ENCODE results near the gene GAL3ST3. TPM values are rescaled to one million over a fixed set of nuclear protein-coding genes. Genes with fewer than 3 reads are reported as not detected.
"Not testable (repeated sequence)": the region's sequence is repeated elsewhere in the genome, so short reads cannot be mapped to it uniquely, and the experiment has no call there.

The GAL3ST3 gene
- total and polyA plus RNA-seq, 4 experiments from 2014 or later = not detected

DNA sequence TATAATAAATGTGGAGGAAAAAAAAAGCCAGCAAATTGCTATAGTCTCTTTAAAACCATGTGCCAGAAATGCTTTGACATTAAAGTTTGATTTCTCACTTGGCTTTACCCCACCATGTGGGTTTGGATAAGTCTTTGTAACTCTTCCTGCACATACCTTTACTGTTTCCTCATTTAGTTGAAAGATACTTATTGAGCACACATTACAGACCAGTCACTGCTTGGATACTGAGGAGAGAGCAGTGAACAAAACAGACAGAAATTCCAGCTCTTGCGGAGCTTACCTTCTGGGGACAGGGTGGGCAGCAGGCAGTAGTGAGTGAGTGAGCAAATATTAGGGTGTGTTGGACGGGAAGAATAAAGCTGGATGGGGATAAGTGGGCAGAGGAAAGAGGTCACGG lies 34.8 kb upstream of the GAL3ST3 start:
- Histone ChIP-seq H3K27ac (ENCODE audit: low read depth, low read length) (peak overlapping the region; percentile 36), H3K27me3 (ENCODE audit: insufficient read depth, low read length) (no peaks in the 10 kb centered on the region), H3K4me1 (ENCODE audit: insufficient read depth, low read length) (peaks cover 93% of the 10 kb centered on the region), H3K4me3 (ENCODE audit: low read length in 2 of 2) (no peak overlapping the region), H3K36me3 (ENCODE audit: insufficient read depth, low read length) (no peaks in the 10 kb centered on the region), H3K9me3 (ENCODE audit: control insufficient read depth in 1 of 2, low read length in 2 of 2) (no peaks in the 10 kb centered on the region)
- Mint-ChIP-seq H3K27me3 (no peaks in the 10 kb centered on the region), H3K36me3 (peaks cover 7 to 21% of the 10 kb centered on the region in 2 donors), H3K9me3 (no peaks in the 10 kb centered on the region), H3K4me1 (peaks cover 68 to 93% (median 83%) of the 10 kb centered on the region in 4 donors), H3K27ac (peak overlapping the region; percentile 89 to 99 (median 92)), H3K4me3 (peak overlapping the region in 7 of 8 donors; percentile 40 to 98 (median 69))
- ChIA-PET CTCF (ENCODE audit: partially characterized antibody) (interaction anchor here (1.8 to 9.7 kb wide), 4 partner anchors 13 to 50 kb away, joined by 6 to 146 read pairs (median 6); partner anchors contain the start of gene PACS1), POLR2A (ENCODE audit: partially characterized antibody) (interaction anchor here (1.8 to 12.2 kb wide), 5 partner anchors 14 to 42 kb away, joined by 5 to 214 read pairs (median 60); partner anchors contain the start of genes PACS1 and SF3B2)
- DNase-seq = no peak
- intact Hi-C loops (cut with micrococcal nuclease) = loop anchor here (5.0 kb wide), 1 partner anchor 34 kb away; no protein-coding TSS in a partner anchor

DNA sequence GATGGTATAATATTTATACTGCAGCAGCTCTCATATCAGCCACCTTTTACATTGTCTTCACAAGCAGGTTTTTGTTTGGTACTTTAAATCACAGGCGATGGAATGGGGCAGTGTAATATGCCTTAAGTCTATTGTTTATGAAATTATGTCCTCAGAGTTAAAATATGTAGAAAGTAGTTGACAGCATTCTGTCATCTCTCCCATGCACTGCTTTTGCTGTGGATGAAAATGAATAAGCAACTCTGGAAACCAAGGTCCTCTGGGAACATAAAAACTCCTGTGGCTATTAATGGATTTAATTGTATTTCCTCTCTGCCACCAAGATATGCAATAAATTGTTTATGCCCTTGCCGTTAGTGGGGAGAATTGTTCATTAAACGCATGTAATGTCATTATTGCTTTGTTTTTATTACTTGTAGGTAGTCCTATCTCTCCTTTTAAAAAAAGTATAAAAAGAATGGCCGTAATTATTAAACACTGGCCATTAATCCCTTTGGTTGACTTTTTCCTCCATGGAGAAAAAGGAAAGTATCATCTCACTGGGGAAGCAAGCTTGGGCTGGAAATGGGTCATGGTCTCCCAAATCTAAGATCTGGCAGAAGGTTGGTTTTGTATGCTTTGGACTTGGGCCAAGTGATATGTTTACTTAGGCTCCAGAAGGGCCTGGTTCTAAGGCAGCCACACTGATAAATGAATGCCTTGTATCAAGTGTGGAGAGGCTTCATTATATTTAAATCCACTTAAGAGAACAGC lies 34.2 kb upstream of the GAL3ST3 start:
- Histone ChIP-seq H3K4me3 (ENCODE audit: low read length in 2 of 2) (no peak overlapping the region), H3K27me3 (ENCODE audit: insufficient read depth, low read length) (no peaks in the 10 kb centered on the region), H3K27ac (ENCODE audit: low read depth, low read length) (peak overlapping the region; percentile 36), H3K9me3 (ENCODE audit: control insufficient read depth in 1 of 2, low read length in 2 of 2) (no peaks in the 10 kb centered on the region), H3K36me3 (ENCODE audit: insufficient read depth, low read length) (no peaks in the 10 kb centered on the region), H3K4me1 (ENCODE audit: insufficient read depth, low read length) (peaks cover 93% of the 10 kb centered on the region)
- ChIA-PET POLR2A (ENCODE audit: partially characterized antibody) (interaction anchor here (4.8 to 12.2 kb wide), 4 partner anchors 13 to 43 kb away, joined by 28 to 214 read pairs (median 122); partner anchors contain the start of gene PACS1), CTCF (ENCODE audit: partially characterized antibody) (interaction anchor here (1.8 to 9.7 kb wide), 4 partner anchors 13 to 50 kb away, joined by 6 to 146 read pairs (median 6); partner anchors contain the start of gene PACS1)
- peak overlapping the region; percentile 89 to 99 (median 92) for H3K27ac Mint-ChIP-seq
- no peaks in the 10 kb centered on the region for H3K9me3 Mint-ChIP-seq
- H3K36me3 Mint-ChIP-seq = peaks cover 12 to 27% of the 10 kb centered on the region in 2 donors
- intact Hi-C loops (cut with micrococcal nuclease) = loop anchor here (5.0 kb wide), 1 partner anchor 34 kb away; no protein-coding TSS in a partner anchor
- DNase-seq = no peak
- H3K4me3 Mint-ChIP-seq = peak overlapping the region in 7 of 8 donors; percentile 7 to 98 (median 69)
- peaks cover 69 to 93% (median 83%) of the 10 kb centered on the region in 4 donors for H3K4me1 Mint-ChIP-seq
- H3K27me3 Mint-ChIP-seq = no peaks in the 10 kb centered on the region

DNA sequence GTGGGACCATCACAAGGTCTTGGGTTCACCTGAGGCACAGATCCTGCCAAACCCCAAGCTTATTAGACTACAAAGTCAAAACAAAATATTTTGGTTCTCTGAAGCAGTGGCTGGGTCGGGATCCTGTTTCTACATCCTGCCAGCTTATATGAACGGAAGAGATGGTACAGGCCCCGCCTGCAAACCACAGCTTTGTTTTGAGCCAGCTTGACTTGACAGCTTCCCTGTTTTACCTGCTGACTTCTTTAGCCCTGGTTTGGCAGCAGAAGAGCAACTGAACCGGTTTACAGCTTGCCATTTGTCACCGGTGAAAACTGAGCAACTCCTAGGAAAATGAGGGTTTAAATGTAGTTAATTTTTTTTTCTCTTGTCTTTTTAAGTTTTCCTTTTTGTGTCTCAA lies 32.5 kb upstream of the GAL3ST3 start:
- peak overlapping the region; percentile 93 to 100 (median 99) for H3K27ac Mint-ChIP-seq
- peaks cover 65 to 92% (median 81%) of the 10 kb centered on the region in 4 donors for H3K4me1 Mint-ChIP-seq
- H3K4me1 ChIP-seq (ENCODE audit: insufficient read depth, low read length) = peaks cover 94% of the 10 kb centered on the region
- peak; percentile 79 to 93 (median 83) for DNase-seq
- no peaks in the 10 kb centered on the region for H3K9me3 ChIP-seq (ENCODE audit: control insufficient read depth in 1 of 2, low read length in 2 of 2)
- no peaks in the 10 kb centered on the region for H3K9me3 Mint-ChIP-seq
- peaks cover 3% of the 10 kb centered on the region for H3K36me3 ChIP-seq (ENCODE audit: insufficient read depth, low read length)
- POLR2A ChIA-PET (ENCODE audit: partially characterized antibody) = interaction anchor here (0.6 to 12.2 kb wide), 18 partner anchors 12 to 467 kb away, joined by 3 to 214 read pairs (median 4); partner anchors contain the start of genes CCDC85B, PACS1, PCNX3 and SF3B2
- H3K36me3 Mint-ChIP-seq = peaks cover 25 to 38% of the 10 kb centered on the region in 2 donors
- CTCF ChIA-PET (ENCODE audit: partially characterized antibody) = interaction anchor here (0.9 to 9.7 kb wide), 13 partner anchors 14 to 59 kb away, joined by 3 to 146 read pairs (median 8); partner anchors contain the start of genes PACS1 and SF3B2
- H3K4me3 ChIP-seq (ENCODE audit: low read length in 2 of 2) = peak overlapping the region in 1 of 2 donors; percentile 35
- intact Hi-C loops (cut with micrococcal nuclease) = loop anchor here (1.0 to 5.0 kb wide), 4 partner anchors 10 to 45 kb away; no protein-coding TSS in a partner anchor
- H3K27me3 ChIP-seq (ENCODE audit: insufficient read depth, low read length) = no peaks in the 10 kb centered on the region
- peak overlapping the region; percentile 88 to 98 (median 90) for H3K4me3 Mint-ChIP-seq
- no peaks in the 10 kb centered on the region for H3K27me3 Mint-ChIP-seq
- peak overlapping the region; percentile 66 for H3K27ac ChIP-seq (ENCODE audit: low read depth, low read length)

DNA sequence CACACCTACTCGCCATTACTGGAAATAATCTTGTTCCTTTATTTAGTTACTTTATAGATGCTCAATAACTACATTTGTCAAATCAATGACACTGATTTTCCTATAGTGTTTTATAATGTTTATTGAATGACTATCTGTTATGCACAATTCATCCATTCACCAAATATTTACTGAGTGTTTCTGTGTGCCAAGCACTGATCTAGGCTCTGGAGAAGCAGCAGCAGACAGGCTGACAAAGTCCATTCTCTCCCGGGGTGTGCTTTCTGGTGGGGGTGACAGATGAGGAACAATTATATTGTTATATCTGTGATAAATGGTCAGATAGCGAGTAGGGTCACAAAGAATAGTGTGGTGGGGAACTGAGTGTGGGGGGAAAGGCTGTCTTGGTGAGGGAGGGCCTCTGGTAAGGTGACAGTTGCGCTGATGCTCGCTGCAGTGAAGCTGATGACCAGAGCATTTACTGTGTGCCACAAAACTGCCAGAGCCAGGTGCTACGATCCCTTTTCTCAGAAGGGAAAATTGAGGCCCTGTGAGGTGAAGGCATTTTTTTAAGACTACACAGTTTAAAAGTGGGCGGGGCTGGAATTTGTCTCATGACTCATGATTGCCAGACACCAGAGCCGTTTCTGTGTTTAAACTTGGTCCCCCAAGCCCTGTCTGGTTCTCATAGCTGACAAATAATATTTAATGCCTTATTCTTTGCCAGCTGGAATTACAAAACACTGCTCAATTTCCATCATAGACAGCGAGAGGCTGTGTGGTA lies 31.3 kb upstream of the GAL3ST3 start:
- peak; percentile 39 to 91 (median 48) for DNase-seq
- peak overlapping the region; percentile 27 to 31 for H3K4me3 ChIP-seq (ENCODE audit: low read length in 2 of 2)

DNA sequence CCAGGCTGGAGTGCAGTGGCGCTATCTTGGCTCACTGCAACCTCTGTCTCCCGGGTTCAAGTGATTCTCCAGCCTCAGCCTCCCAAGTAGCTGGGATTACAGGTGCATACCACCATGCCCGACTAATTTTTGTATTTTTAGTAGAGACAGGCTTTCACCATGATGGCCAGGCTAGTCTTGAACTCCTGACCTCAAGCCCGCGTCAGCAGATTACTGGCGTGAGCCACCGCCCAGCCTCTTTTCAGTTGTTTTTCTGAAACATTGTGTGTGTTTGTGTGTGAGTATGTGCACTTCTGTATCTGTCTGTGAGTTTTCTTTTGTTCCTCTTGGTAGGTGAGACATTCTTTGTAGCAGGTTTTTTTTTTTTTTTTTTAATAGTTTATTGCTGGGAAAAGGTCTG lies 30.0 kb upstream of the GAL3ST3 start:
- H3K4me3 ChIP-seq (ENCODE audit: low read length in 2 of 2); intact Hi-C loops (cut with micrococcal nuclease); H3K27me3 Mint-ChIP-seq; DNase-seq; H3K9me3 Mint-ChIP-seq; H3K9me3 ChIP-seq (ENCODE audit: control insufficient read depth in 1 of 2, low read length in 2 of 2); H3K27me3 ChIP-seq (ENCODE audit: insufficient read depth, low read length); H3K27ac ChIP-seq (ENCODE audit: low read depth, low read length): not testable (repeated sequence)
- Mint-ChIP-seq H3K4me3 (peak overlapping the region in 6 of 8 donors; percentile 30 to 98 (median 82)), H3K4me1 (peaks cover 62 to 90% (median 77%) of the 10 kb centered on the region in 4 donors), H3K27ac (peak overlapping the region; percentile 90 to 100 (median 99)), H3K36me3 (peaks cover 36 to 55% of the 10 kb centered on the region in 2 donors)
- ChIA-PET CTCF (ENCODE audit: partially characterized antibody) (interaction anchor here (0.7 to 9.7 kb wide), 8 partner anchors 12 to 219 kb away, joined by 3 to 146 read pairs (median 4); partner anchors contain the start of genes MUS81 and PACS1), POLR2A (ENCODE audit: partially characterized antibody) (interaction anchor here (0.6 to 12.2 kb wide), 8 partner anchors 9 to 285 kb away, joined by 3 to 214 read pairs (median 10); partner anchors contain the start of genes PACS1 and SF3B2)
- Histone ChIP-seq H3K36me3 (ENCODE audit: insufficient read depth, low read length) (peaks cover 16% of the 10 kb centered on the region), H3K4me1 (ENCODE audit: insufficient read depth, low read length) (peaks cover 86% of the 10 kb centered on the region)

More for the DNA sequence above, 31.3 kb upstream of the GAL3ST3 start:
- intact Hi-C loops (cut with micrococcal nuclease) = loop anchor here (2.0 to 5.0 kb wide), 2 partner anchors 37 to 47 kb away; no protein-coding TSS in a partner anchor
- Mint-ChIP-seq H3K4me3 (peak overlapping the region; percentile 88 to 98 (median 90)), H3K4me1 (peaks cover 67 to 93% (median 82%) of the 10 kb centered on the region in 4 donors), H3K36me3 (peaks cover 29 to 46% of the 10 kb centered on the region in 2 donors), H3K27ac (peak overlapping the region; percentile 93 to 100 (median 99)), H3K9me3 (no peaks in the 10 kb centered on the region), H3K27me3 (no peaks in the 10 kb centered on the region)
- Histone ChIP-seq H3K36me3 (ENCODE audit: insufficient read depth, low read length) (peaks cover 8% of the 10 kb centered on the region), H3K27me3 (ENCODE audit: insufficient read depth, low read length) (no peaks in the 10 kb centered on the region), H3K9me3 (ENCODE audit: control insufficient read depth in 1 of 2, low read length in 2 of 2) (no peaks in the 10 kb centered on the region), H3K27ac (ENCODE audit: low read depth, low read length) (peak overlapping the region; percentile 66), H3K4me1 (ENCODE audit: insufficient read depth, low read length) (peaks cover 92% of the 10 kb centered on the region)
- ChIA-PET POLR2A (ENCODE audit: partially characterized antibody) (interaction anchor here (1.3 to 12.2 kb wide), 11 partner anchors 10 to 465 kb away, joined by 4 to 214 read pairs (median 12); partner anchors contain the start of genes CCDC85B, PACS1, PCNX3 and SF3B2), CTCF (ENCODE audit: partially characterized antibody) (interaction anchor here (1.0 to 9.7 kb wide), 14 partner anchors 9 to 220 kb away, joined by 3 to 146 read pairs (median 8); partner anchors contain the start of genes MUS81, PACS1 and SF3B2)

DNA sequence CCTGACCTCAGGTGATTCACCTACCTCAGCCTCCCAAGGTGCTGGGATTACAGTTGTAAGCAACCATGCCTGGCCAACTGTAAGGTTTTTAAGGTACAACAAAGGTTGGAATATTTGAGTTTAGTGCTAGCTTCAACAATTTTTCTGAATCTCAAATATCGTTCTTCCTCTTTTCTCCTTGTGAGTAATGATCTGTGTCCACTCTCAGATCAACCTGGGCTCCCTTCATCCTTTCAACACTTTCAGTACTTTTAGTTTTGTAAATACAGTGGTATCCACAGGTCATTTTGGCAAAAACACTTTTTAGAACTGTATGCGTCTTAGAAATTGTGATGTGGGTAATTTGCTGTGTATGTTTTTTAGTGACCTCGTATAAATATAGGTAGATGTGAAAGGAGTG lies 29.0 kb upstream of the GAL3ST3 start:
- peaks cover 38 to 62% of the 10 kb centered on the region in 2 donors for H3K36me3 Mint-ChIP-seq
- intact Hi-C loops (cut with micrococcal nuclease) = no loop called here
- no peaks in the 10 kb centered on the region for H3K27me3 Mint-ChIP-seq

More for the DNA sequence above, 29.0 kb upstream of the GAL3ST3 start:
- no peaks in the 10 kb centered on the region for H3K27me3 ChIP-seq (ENCODE audit: insufficient read depth, low read length)
- Mint-ChIP-seq H3K4me3 (peak overlapping the region in 4 of 8 donors; percentile 29 to 98 (median 86)), H3K4me1 (peaks cover 56 to 88% (median 74%) of the 10 kb centered on the region in 4 donors), H3K9me3 (no peaks in the 10 kb centered on the region), H3K27ac (peak overlapping the region; percentile 29 to 100 (median 93))
- H3K9me3 ChIP-seq (ENCODE audit: control insufficient read depth in 1 of 2, low read length in 2 of 2) = no peaks in the 10 kb centered on the region
- ChIA-PET CTCF (ENCODE audit: partially characterized antibody) (interaction anchor here (0.7 to 9.7 kb wide), 4 partner anchors 11 to 57 kb away, joined by 3 to 146 read pairs (median 27); partner anchors contain the start of gene PACS1), POLR2A (ENCODE audit: partially characterized antibody) (interaction anchor here (1.0 to 12.2 kb wide), 4 partner anchors 8 to 58 kb away, joined by 3 to 214 read pairs (median 122); partner anchors contain the start of gene PACS1)
- H3K27ac ChIP-seq (ENCODE audit: low read depth, low read length) = peak overlapping the region; percentile 3
- H3K4me3 ChIP-seq (ENCODE audit: low read length in 2 of 2) = no peak overlapping the region
- peaks cover 84% of the 10 kb centered on the region for H3K4me1 ChIP-seq (ENCODE audit: insufficient read depth, low read length)
- H3K36me3 ChIP-seq (ENCODE audit: insufficient read depth, low read length) = peaks cover 18% of the 10 kb centered on the region
- DNase-seq = no peak
